Measurements from ENCODE around the gene TOR2A.

DNA sequence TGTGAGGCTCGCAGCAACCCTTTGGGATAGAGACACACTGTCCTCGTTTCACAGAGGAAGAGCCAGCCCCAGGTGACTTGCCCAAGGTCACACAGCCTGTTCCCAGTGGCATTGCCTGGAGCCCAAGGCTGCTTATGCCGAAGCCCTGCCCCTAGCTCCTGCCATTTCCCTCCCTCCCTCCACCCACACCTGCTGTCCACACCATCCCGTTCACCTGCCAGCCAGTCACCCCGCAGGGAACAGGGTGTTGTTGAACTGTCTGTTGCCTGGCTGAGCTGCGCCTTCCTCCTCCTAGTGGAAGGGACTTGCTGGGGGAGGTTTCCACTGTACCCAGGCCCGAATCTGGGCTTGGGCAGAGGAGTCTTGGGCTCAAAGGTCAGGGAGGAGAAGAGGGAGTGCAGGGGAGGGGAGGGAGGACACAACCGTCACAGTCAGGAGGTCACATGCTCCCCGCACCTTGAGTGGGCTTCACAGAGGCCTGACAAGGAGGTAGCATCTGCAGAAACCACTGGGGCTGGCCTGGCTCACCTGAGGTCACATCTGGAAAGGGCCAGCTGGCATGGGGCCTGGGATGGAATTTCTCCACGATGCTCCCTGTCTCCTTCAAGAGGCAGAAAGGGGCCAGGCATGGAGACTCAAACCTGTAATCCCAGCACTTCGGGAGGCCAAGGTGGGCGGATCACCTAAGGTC, 12.9 kb downstream of the TOR2A start:
- TF ChIP-seq, protein P1, sequence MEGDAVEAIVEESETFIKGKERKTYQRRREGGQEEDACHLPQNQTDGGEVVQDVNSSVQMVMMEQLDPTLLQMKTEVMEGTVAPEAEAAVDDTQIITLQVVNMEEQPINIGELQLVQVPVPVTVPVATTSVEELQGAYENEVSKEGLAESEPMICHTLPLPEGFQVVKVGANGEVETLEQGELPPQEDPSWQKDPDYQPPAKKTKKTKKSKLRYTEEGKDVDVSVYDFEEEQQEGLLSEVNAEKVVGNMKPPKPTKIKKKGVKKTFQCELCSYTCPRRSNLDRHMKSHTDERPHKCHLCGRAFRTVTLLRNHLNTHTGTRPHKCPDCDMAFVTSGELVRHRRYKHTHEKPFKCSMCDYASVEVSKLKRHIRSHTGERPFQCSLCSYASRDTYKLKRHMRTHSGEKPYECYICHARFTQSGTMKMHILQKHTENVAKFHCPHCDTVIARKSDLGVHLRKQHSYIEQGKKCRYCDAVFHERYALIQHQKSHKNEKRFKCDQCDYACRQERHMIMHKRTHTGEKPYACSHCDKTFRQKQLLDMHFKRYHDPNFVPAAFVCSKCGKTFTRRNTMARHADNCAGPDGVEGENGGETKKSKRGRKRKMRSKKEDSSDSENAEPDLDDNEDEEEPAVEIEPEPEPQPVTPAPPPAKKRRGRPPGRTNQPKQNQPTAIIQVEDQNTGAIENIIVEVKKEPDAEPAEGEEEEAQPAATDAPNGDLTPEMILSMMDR (IDR thresholded peaks at IDR 0.05): no peak
- TF ChIP-seq, protein P2, sequence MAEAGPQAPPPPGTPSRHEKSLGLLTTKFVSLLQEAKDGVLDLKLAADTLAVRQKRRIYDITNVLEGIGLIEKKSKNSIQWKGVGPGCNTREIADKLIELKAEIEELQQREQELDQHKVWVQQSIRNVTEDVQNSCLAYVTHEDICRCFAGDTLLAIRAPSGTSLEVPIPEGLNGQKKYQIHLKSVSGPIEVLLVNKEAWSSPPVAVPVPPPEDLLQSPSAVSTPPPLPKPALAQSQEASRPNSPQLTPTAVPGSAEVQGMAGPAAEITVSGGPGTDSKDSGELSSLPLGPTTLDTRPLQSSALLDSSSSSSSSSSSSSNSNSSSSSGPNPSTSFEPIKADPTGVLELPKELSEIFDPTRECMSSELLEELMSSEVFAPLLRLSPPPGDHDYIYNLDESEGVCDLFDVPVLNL (CRISPR knock-in tag; IDR thresholded peaks at IDR 0.05; ENCODE audit: borderline replicate concordance, low read depth): no peak
- TF ChIP-seq FOXP1 (CRISPR knock-in tag; IDR thresholded peaks at IDR 0.05; ENCODE audit: borderline replicate concordance) (no peak), ELF4 (CRISPR knock-in tag; IDR thresholded peaks at IDR 0.05; ENCODE audit: low read depth) (no peak)
- TF ChIP-seq, protein P3, sequence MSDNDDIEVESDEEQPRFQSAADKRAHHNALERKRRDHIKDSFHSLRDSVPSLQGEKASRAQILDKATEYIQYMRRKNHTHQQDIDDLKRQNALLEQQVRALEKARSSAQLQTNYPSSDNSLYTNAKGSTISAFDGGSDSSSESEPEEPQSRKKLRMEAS (CRISPR knock-in tag; IDR thresholded peaks at IDR 0.05): no peak
- TF ChIP-seq, protein P4, sequence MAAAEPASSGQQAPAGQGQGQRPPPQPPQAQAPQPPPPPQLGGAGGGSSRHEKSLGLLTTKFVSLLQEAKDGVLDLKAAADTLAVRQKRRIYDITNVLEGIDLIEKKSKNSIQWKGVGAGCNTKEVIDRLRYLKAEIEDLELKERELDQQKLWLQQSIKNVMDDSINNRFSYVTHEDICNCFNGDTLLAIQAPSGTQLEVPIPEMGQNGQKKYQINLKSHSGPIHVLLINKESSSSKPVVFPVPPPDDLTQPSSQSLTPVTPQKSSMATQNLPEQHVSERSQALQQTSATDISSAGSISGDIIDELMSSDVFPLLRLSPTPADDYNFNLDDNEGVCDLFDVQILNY (CRISPR knock-in tag; IDR thresholded peaks at IDR 0.05): no peak
- TF ChIP-seq, protein P5, sequence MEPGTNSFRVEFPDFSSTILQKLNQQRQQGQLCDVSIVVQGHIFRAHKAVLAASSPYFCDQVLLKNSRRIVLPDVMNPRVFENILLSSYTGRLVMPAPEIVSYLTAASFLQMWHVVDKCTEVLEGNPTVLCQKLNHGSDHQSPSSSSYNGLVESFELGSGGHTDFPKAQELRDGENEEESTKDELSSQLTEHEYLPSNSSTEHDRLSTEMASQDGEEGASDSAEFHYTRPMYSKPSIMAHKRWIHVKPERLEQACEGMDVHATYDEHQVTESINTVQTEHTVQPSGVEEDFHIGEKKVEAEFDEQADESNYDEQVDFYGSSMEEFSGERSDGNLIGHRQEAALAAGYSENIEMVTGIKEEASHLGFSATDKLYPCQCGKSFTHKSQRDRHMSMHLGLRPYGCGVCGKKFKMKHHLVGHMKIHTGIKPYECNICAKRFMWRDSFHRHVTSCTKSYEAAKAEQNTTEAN (CRISPR knock-in tag; IDR thresholded peaks at IDR 0.05): no peak
- TF ChIP-seq, protein P6, sequence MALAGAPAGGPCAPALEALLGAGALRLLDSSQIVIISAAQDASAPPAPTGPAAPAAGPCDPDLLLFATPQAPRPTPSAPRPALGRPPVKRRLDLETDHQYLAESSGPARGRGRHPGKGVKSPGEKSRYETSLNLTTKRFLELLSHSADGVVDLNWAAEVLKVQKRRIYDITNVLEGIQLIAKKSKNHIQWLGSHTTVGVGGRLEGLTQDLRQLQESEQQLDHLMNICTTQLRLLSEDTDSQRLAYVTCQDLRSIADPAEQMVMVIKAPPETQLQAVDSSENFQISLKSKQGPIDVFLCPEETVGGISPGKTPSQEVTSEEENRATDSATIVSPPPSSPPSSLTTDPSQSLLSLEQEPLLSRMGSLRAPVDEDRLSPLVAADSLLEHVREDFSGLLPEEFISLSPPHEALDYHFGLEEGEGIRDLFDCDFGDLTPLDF (CRISPR knock-in tag; IDR thresholded peaks at IDR 0.05): no peak
